Neuronal stem cell (in vitro differentiated cells): ENCODE results near the gene ATP6V0A1.

Experiments used
- DNase-seq: peaks from one replicate; pipeline ENCODE4 v3.0.0-alpha.2; 2013; ENCODE audit warnings: low spot score
- H2AFZ ChIP-seq: one replicate; pipeline ENCODE4 v1.6.1; 2013; ENCODE audit warnings: mild to moderate bottlenecking, low read length, inconsistent platforms
- H2AK5ac ChIP-seq: 2 replicates; pipeline ENCODE4 v1.6.1; 2013; ENCODE audit warnings: low read depth, mild to moderate bottlenecking, inconsistent platforms, low read length, moderate library complexity, mixed read lengths
- H2BK120ac ChIP-seq: 2 replicates; pipeline ENCODE4 v1.6.1; 2013; ENCODE audit warnings: low read depth, mild to moderate bottlenecking, inconsistent platforms, low read length, moderate library complexity, mixed read lengths
- H2BK12ac ChIP-seq: one replicate; pipeline ENCODE4 v1.6.1; 2013; ENCODE audit warnings: low read length, inconsistent platforms
- H2BK15ac ChIP-seq: 2 replicates; pipeline ENCODE4 v1.6.1; 2013; ENCODE audit warnings: mild to moderate bottlenecking, low read length, inconsistent platforms, mixed read lengths
- H2BK5ac ChIP-seq: one replicate; pipeline ENCODE4 v1.6.1; 2013; ENCODE audit warnings: inconsistent platforms, mild to moderate bottlenecking, low read length, moderate library complexity
- H3K14ac ChIP-seq: one replicate; pipeline ENCODE4 v1.6.1; 2013; ENCODE audit warnings: low read length, inconsistent platforms
- H3K18ac ChIP-seq: 2 replicates; pipeline ENCODE4 v1.6.1; 2013; ENCODE audit warnings: low read length, inconsistent platforms
- H3K23ac ChIP-seq: 2 replicates; pipeline ENCODE4 v1.6.1; 2013; ENCODE audit warnings: low read depth, mild to moderate bottlenecking, mixed read lengths, low read length, inconsistent platforms; ENCODE audit not compliant: poor library complexity
- H3K27ac ChIP-seq: replicated peaks from 3 replicates; pipeline ENCODE4 v1.5.1; 2013; ENCODE audit warnings: low read length, inconsistent platforms
- H3K27me3 ChIP-seq, 3 experiments: 2 replicates each; pipeline ENCODE4 v1.6.1; 2013; ENCODE audit warnings: low read length in 3 of 3, mild to moderate bottlenecking in 2 of 3, inconsistent platforms in 1 of 3, low read depth in 1 of 3, mixed read lengths in 1 of 3, moderate library complexity in 1 of 3; ENCODE audit not compliant: control insufficient read depth in 3 of 3, insufficient read depth in 3 of 3
- H3K36me3 ChIP-seq, 2 donors: replicated peaks in 1 of 2; 2 replicates each; pipeline ENCODE4 v1.6.1; 2013; ENCODE audit warnings: low read length in 2 of 2; ENCODE audit not compliant: control insufficient read depth in 2 of 2, insufficient read depth in 2 of 2
- H3K4ac ChIP-seq: 2 replicates; pipeline ENCODE4 v1.6.1; 2013; ENCODE audit warnings: inconsistent platforms, mild to moderate bottlenecking, low read length, moderate library complexity
- H3K4me1 ChIP-seq, 2 donors: 1 replicate in 1 of 2; 2 replicates in 1 of 2; pipeline ENCODE4 v1.6.1; 2013; ENCODE audit warnings: low read length in 2 of 2, low read depth in 1 of 2; ENCODE audit not compliant: control insufficient read depth in 2 of 2, insufficient read depth in 1 of 2
- H3K4me2 ChIP-seq: one replicate; pipeline ENCODE4 v1.6.1; 2013; ENCODE audit warnings: mild to moderate bottlenecking, low read length, inconsistent platforms; ENCODE audit not compliant: insufficient read depth, poor library complexity, severe bottlenecking
- H3K4me3 ChIP-seq, 2 donors: 2 replicates each; pipeline ENCODE4 v1.5.1; 2013; ENCODE audit warnings: low read length in 2 of 2, mild to moderate bottlenecking in 2 of 2, inconsistent platforms in 1 of 2, moderate library complexity in 1 of 2
- H3K79me1 ChIP-seq: one replicate; pipeline ENCODE4 v1.6.1; 2013; ENCODE audit warnings: low read depth, mild to moderate bottlenecking, inconsistent platforms, low read length, moderate library complexity
- H3K9ac ChIP-seq: one replicate; pipeline ENCODE4 v1.6.1; 2013; ENCODE audit warnings: mild to moderate bottlenecking, low read depth, low read length, inconsistent platforms; ENCODE audit not compliant: poor library complexity
- H3K9me3 ChIP-seq, 2 donors: replicated peaks in 1 of 2; 2 replicates each; pipeline versions ENCODE3 to v1.6.1; 2013; ENCODE audit warnings: low read length in 2 of 2, mild to moderate bottlenecking in 2 of 2, inconsistent platforms in 1 of 2, low read depth in 1 of 2, mixed read lengths in 1 of 2, moderate library complexity in 1 of 2; ENCODE audit not compliant: control insufficient read depth in 2 of 2, insufficient read depth in 1 of 2
- H4K8ac ChIP-seq: one replicate; pipeline ENCODE4 v1.6.1; 2013; ENCODE audit warnings: low read depth, mild to moderate bottlenecking, inconsistent platforms, low read length, moderate library complexity
- H4K91ac ChIP-seq: one replicate; pipeline ENCODE4 v1.6.1; 2013; ENCODE audit warnings: low read length, low read depth, mild to moderate bottlenecking, inconsistent platforms; ENCODE audit not compliant: poor library complexity
- WGBS, 2 donors: extraction: QIAGEN DNeasy Blood & Tissue Kit; methylation state at CpG; one replicate each; pipeline ENCODE4 v1.1.7; 2013; ENCODE audit warnings: missing lambda C conversion rate in 2 of 2, mixed read lengths in 1 of 2; ENCODE audit not compliant: insufficient read length in 2 of 2, insufficient replicate concordance in 1 of 2; ENCODE audit errors: extremely low coverage in 2 of 2; 5-methylcytosine and 5-hydroxymethylcytosine counted together

The ATP6V0A1 gene

GRCh38 chr17:42520540-42520951 lies 61.9 kb downstream of the ATP6V0A1 start:
- Histone ChIP-seq H3K9me3 (no peaks in the 10 kb centered on the region), H2BK120ac (peak overlapping the region; percentile 25), H3K4me2 (peak overlapping the region; percentile 19), H3K36me3 (peaks cover 14 to 49% of the 10 kb centered on the region in 2 donors), H4K91ac (no peak overlapping the region), H3K23ac (no peak overlapping the region), H2AFZ (peak overlapping the region; percentile 17), H3K18ac (peak overlapping the region; percentile 87), H3K27ac (peak overlapping the region; percentile 92), H3K14ac (no peak overlapping the region), H3K4ac (no peak overlapping the region), H3K79me1 (peaks cover 3% of the 10 kb centered on the region), H3K4me3 (no peak overlapping the region), H2BK5ac (peak overlapping the region; percentile 39), H2AK5ac (peak overlapping the region; percentile 44), H3K9ac (no peak overlapping the region), H2BK12ac (peak overlapping the region; percentile 30), H4K8ac (no peak overlapping the region), H2BK15ac (no peak overlapping the region), H3K4me1 (peaks cover 50 to 56% of the 10 kb centered on the region in 2 donors), H3K27me3 (no peaks in the 10 kb centered on the region)
- WGBS, 2 donors: no CpG with 5 or more reads among the region's 9 CpGs
- no peak for DNase-seq

DNA sequence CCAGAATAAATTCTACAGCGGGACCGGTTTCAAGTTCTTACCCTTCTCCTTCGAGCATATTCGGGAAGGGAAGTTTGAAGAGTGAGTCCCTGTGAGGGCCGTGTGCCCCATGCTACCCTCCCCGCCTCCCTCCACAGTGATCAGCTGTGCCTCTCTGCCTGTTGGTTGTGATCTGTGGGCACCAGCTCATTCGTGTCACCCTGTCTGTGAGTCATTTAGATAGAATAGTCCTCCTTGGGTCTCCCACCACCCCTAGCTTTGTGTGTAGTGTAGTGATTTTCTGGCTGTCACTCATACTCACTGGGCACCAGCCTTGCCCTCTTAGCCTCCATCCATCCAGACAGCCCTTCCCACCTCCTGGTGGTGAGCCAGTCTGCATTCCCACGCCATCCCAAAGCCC lies 62.4 kb downstream of the ATP6V0A1 start:
- DNase-seq: no peak
- Histone ChIP-seq H3K23ac (no peak overlapping the region), H3K4ac (no peak overlapping the region), H3K27me3 (no peaks in the 10 kb centered on the region), H2BK15ac (peak overlapping the region; percentile 29), H2BK120ac (no peak overlapping the region), H2AFZ (no peak overlapping the region), H3K4me3 (no peak overlapping the region), H2AK5ac (no peak overlapping the region), H4K8ac (peak overlapping the region; percentile 19), H4K91ac (no peak overlapping the region), H3K14ac (no peak overlapping the region), H2BK5ac (peak overlapping the region; percentile 39), H3K18ac (peak overlapping the region; percentile 86), H3K9me3 (no peaks in the 10 kb centered on the region), H3K9ac (no peak overlapping the region), H2BK12ac (no peak overlapping the region), H3K79me1 (peaks cover 3% of the 10 kb centered on the region), H3K36me3 (peaks cover 14 to 45% of the 10 kb centered on the region in 2 donors), H3K4me2 (no peak overlapping the region), H3K4me1 (peaks cover 50 to 54% of the 10 kb centered on the region in 2 donors), H3K27ac (peak overlapping the region; percentile 92)
- no CpG with 5 or more reads among the region's 8 CpGs for WGBS, 2 donors

DNA sequence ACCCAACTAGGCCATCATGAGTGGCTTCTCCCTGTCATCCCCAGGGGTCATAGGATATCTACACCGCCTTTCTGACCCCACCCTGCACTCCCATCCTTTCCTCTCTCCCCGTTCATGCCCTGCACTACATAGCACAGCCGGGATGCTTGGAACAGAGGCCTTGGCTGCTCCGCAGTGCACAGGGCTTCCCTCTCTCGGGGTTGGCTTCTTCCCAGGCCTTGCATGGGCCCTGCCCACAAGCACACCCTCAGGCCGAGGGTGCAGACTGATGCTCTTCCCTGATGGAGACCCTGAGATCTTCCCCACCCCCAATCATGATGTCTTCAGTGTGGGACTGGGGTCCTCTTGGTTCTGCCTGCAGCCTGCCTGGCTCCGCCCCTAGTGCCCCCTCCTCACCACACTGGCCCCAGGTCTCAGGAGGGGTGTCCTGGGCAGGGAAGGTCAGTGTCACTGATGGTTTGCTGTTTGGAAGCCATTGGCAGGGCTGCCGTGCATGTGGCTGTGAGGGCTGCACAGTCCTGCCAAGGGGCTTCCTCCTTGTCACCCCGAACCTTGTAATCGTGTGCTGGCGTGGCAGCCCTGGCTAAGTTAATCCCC lies 63.1 kb downstream of the ATP6V0A1 start:
- Histone ChIP-seq H3K18ac (peak overlapping the region; percentile 50), H3K14ac (no peak overlapping the region)

DNA sequence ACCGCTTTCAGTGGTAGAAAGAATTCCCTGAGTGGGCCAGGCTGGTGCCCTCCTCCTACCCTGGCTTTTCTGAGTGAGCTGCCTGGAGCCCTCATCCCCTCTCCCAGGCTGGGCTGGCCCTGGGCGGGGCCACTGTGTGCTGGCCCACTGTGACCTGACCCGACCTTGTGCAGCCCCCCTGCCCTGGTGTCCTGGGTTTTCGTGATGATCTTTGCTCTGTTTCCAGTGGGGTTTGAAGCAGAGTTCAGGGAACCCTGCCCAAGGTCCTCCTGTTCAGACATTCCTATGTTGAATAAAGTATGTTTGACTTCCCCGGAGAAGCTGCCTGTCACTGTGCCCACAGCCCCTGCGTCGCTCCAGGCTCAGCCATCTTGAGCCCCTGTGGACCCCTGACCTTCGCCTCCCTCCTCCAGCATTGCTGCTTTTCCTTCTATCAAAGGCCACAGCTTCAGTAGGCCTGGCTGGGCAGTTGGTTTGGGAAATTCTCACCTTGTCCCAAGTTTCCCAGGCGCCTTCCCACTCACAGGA lies 63.6 kb downstream of the ATP6V0A1 start:
- Histone ChIP-seq H2AK5ac (peak overlapping the region; percentile 98), H3K4me1 (peaks cover 50% of the 10 kb centered on the region in 2 donors)
- WGBS, 2 donors: no CpG with 5 or more reads among the region's 9 CpGs

More for the DNA sequence above, 63.1 kb downstream of the ATP6V0A1 start:
- Histone ChIP-seq H3K4me3 (no peak overlapping the region), H3K9me3 (no peaks in the 10 kb centered on the region), H3K27ac (peak overlapping the region; percentile 92), H4K8ac (no peak overlapping the region), H3K4me1 (peaks cover 50 to 51% of the 10 kb centered on the region in 2 donors), H3K9ac (no peak overlapping the region), H2BK5ac (peak overlapping the region; percentile 88), H4K91ac (no peak overlapping the region), H2AFZ (no peak overlapping the region), H2BK12ac (no peak overlapping the region), H3K23ac (peak overlapping the region; percentile 16), H3K4me2 (no peak overlapping the region), H2BK15ac (peak overlapping the region; percentile 79), H3K36me3 (peaks cover 13 to 38% of the 10 kb centered on the region in 2 donors), H3K79me1 (peaks cover 3% of the 10 kb centered on the region), H3K27me3 (no peaks in the 10 kb centered on the region), H2BK120ac (peak overlapping the region; percentile 69), H3K4ac (peak overlapping the region; percentile 17), H2AK5ac (peak overlapping the region; percentile 98)
- DNase-seq: no peak
- WGBS, 2 donors: no CpG with 5 or more reads among the region's 11 CpGs

More for the DNA sequence above, 63.6 kb downstream of the ATP6V0A1 start:
- Histone ChIP-seq H3K27me3 (no peaks in the 10 kb centered on the region), H3K36me3 (peaks cover 12 to 34% of the 10 kb centered on the region in 2 donors), H3K14ac (no peak overlapping the region), H2BK5ac (peak overlapping the region; percentile 88), H2BK15ac (peak overlapping the region; percentile 79), H2BK120ac (peak overlapping the region; percentile 69), H3K9me3 (no peaks in the 10 kb centered on the region), H3K4me3 (no peak overlapping the region), H3K4ac (peak overlapping the region; percentile 17), H4K8ac (no peak overlapping the region), H4K91ac (no peak overlapping the region), H3K27ac (no peak overlapping the region), H3K4me2 (no peak overlapping the region), H3K23ac (peak overlapping the region; percentile 57), H3K18ac (peak overlapping the region; percentile 81), H3K79me1 (peaks cover 3% of the 10 kb centered on the region), H3K9ac (peak overlapping the region; percentile 25), H2AFZ (no peak overlapping the region), H2BK12ac (peak overlapping the region; percentile 77)
- DNase-seq: no peak
